SK-N-SH (cell line): ENCODE measurements around the gene BZW2. TPM values are rescaled to one million over a fixed set of nuclear protein-coding genes. Genes with fewer than 3 reads are reported as not detected.

ENCODE experiments used
- CTCF ChIA-PET: fragments of 300-600, 350-600 bp; formaldehyde crosslinking; extraction: SDS; loops from one replicate; lab custom pipeline; 2021; lab: Yijun Ruan, JAX
- POLR2A ChIA-PET: fragments of 350-600 bp; sonication (Branson Sonifier 250); formaldehyde crosslinking; extraction: SDS; loops from one replicate; lab custom pipeline; 2020; ENCODE audit warnings: antibody characterized with exemption, inconsistent platforms; lab: Yijun Ruan, JAX
- DNase-seq: peaks from one replicate; pipeline ENCODE4 v3.0.0; 2012
- H2AFZ ChIP-seq: fragments of 200-600 bp; sonication (generic); 2 replicates; pipeline ENCODE4 v1.8.1; 2016; ENCODE audit warnings: antibody characterized with exemption, mild to moderate bottlenecking, low read depth
- H3F3A ChIP-seq: fragments of 200-600 bp; sonication (generic); replicated peaks from 2 replicates; pipeline ENCODE3; 2016; ENCODE audit warnings: antibody characterized with exemption, mild to moderate bottlenecking; ENCODE audit not compliant: insufficient read depth
- H3K27ac ChIP-seq, 2 experiments: fragments of 200-500 bp in 1 of 2; fragments of 200-600 bp in 1 of 2; sonication (Bioruptor generic) in 1 of 2; sonication (generic), shearing (Covaris generic) in 1 of 2; 2 replicates each; pipeline versions ENCODE4 v1.5.1 to v1.6.1; 2014 to 2016; ENCODE audit warnings: low read depth in 2 of 2, inconsistent platforms in 1 of 2, low read length in 1 of 2, mild to moderate bottlenecking in 1 of 2, mixed read lengths in 1 of 2
- H3K27me3 ChIP-seq: fragments of 200-600 bp; sonication (generic), shearing (Covaris generic); 2 replicates; pipeline ENCODE4 v1.6.1; 2016; ENCODE audit warnings: mixed run types; ENCODE audit not compliant: insufficient read depth
- H3K36me3 ChIP-seq, 2 experiments: fragments of 200-500 bp in 1 of 2; fragments of 200-600 bp in 1 of 2; sonication (Bioruptor generic) in 1 of 2; sonication (generic) in 1 of 2; replicated peaks in 1 of 2; 2 replicates each; pipeline versions ENCODE3 to v1.5.1; 2014 to 2016; ENCODE audit warnings: low read length in 1 of 2, mild to moderate bottlenecking in 1 of 2; ENCODE audit not compliant: insufficient read depth in 2 of 2, control insufficient read depth in 1 of 2
- H3K4me1 ChIP-seq, 2 experiments: fragments of 200-500 bp in 1 of 2; fragments of 200-600 bp in 1 of 2; sonication (Bioruptor generic) in 1 of 2; sonication (generic), shearing (Covaris generic) in 1 of 2; 2 replicates each; pipeline versions ENCODE4 v1.5.1 to v1.6.1; 2014 to 2016; ENCODE audit warnings: low read depth in 1 of 2, low read length in 1 of 2, mixed run types in 1 of 2; ENCODE audit not compliant: insufficient read depth in 2 of 2, control insufficient read depth in 1 of 2
- H3K4me2 ChIP-seq: fragments of 200-600 bp; sonication (generic), shearing (Covaris generic); 2 replicates; pipeline ENCODE4 v1.6.1; 2017; ENCODE audit warnings: mixed run types
- H3K4me3 ChIP-seq, 2 experiments: fragments of 200-500 bp in 1 of 2; fragments of 200-600 bp in 1 of 2; sonication (Bioruptor generic) in 1 of 2; sonication (generic), shearing (Covaris generic) in 1 of 2; 2 replicates each; pipeline versions ENCODE4 v1.5.1 to v1.8.1; 2014 to 2016; ENCODE audit warnings: low read depth in 2 of 2, inconsistent platforms in 1 of 2, low read length in 1 of 2, mild to moderate bottlenecking in 1 of 2, mixed read lengths in 1 of 2, moderate library complexity in 1 of 2
- H3K79me2 ChIP-seq: fragments of 200-600 bp; sonication (generic); 2 replicates; pipeline ENCODE4 v1.8.1; 2017; ENCODE audit warnings: mild to moderate bottlenecking; ENCODE audit not compliant: insufficient read depth
- H3K9ac ChIP-seq: fragments of 200-600 bp; sonication (generic); 2 replicates; pipeline ENCODE4 v1.6.1; 2017; ENCODE audit warnings: mixed run types
- H3K9me2 ChIP-seq: fragments of 200-600 bp; sonication (generic); 2 replicates; pipeline ENCODE4 v1.6.1; 2017; ENCODE audit warnings: mixed run types
- H3K9me3 ChIP-seq: fragments of 200-600 bp; sonication (generic); 2 replicates; pipeline ENCODE4 v1.6.1; 2017; ENCODE audit warnings: mixed run types, mild to moderate bottlenecking, moderate library complexity
- H4K20me1 ChIP-seq: fragments of 200-600 bp; sonication (generic); 2 replicates; pipeline ENCODE4 v1.6.1; 2017; ENCODE audit warnings: mild to moderate bottlenecking, mixed run types; ENCODE audit not compliant: insufficient read depth
- MXI1 ChIP-seq: IDR thresholded peaks from 2 replicates; pipeline ENCODE4 v1.6.1; 2012; ENCODE audit warnings: mild to moderate bottlenecking, low read depth, low read length, improper control_type of control experiment
- NFIC ChIP-seq: IDR thresholded peaks from 2 replicates; pipeline ENCODE4 v1.4.0; 2012; ENCODE audit warnings: borderline replicate concordance
- POLR2AphosphoS5 ChIP-seq: IDR thresholded peaks from 2 replicates; pipeline ENCODE4 v1.6.1; 2012; ENCODE audit warnings: low read depth, low read length
- RAD21 ChIP-seq: IDR thresholded peaks from 2 replicates; pipeline ENCODE4 v1.6.1; 2012; ENCODE audit warnings: mild to moderate bottlenecking, low read length
- RXRA ChIP-seq: IDR thresholded peaks from 2 replicates; pipeline ENCODE4 v1.4.0; 2012; ENCODE audit warnings: low read depth, mild to moderate bottlenecking, borderline replicate concordance
- SIN3A ChIP-seq: IDR thresholded peaks from 2 replicates; pipeline ENCODE4 v1.6.1; 2012; ENCODE audit warnings: low read depth, mild to moderate bottlenecking, low read length, moderate library complexity, borderline replicate concordance
- TAF1 ChIP-seq: IDR thresholded peaks from 2 replicates; pipeline ENCODE4 v1.6.1; 2012; ENCODE audit warnings: low read depth, mild to moderate bottlenecking, low read length, moderate library complexity, borderline replicate concordance
- TCF12 ChIP-seq: IDR thresholded peaks from 2 replicates; pipeline ENCODE4 v1.4.0; 2012
- YY1 ChIP-seq: IDR thresholded peaks from 2 replicates; pipeline ENCODE4 v1.4.0; 2012; ENCODE audit warnings: low read depth, mild to moderate bottlenecking
- WGBS: methylation state at CpG from one replicate; pipeline ENCODE4 v1.1.6; 2017; ENCODE audit warnings: low lambda C conversion rate; 5-methylcytosine and 5-hydroxymethylcytosine counted together
- polyA plus RNA-seq, 3 experiments: library from polyadenylated mRNA; depleted of rRNA; stranded (reverse); fragments of >200 nt; gene quantifications; 2 replicates each; pipeline ENCODE4 v1.2.3, GENCODE V29; 2012
- TF ChIP-seq, protein P1 (sequence below): fragments of 200-600 bp; sonication (generic); IDR thresholded peaks from 2 replicates; pipeline ENCODE4 v1.6.1; 2017; ENCODE audit warnings: antibody characterized with exemption, mild to moderate bottlenecking, moderate library complexity
- TF ChIP-seq, protein P2 (sequence below): IDR thresholded peaks from 2 replicates; pipeline ENCODE4 v1.4.0; 2012; ENCODE audit warnings: low read depth, borderline replicate concordance
- TF ChIP-seq, protein P3 (sequence below): IDR thresholded peaks from 2 replicates; pipeline ENCODE4 v1.4.0; 2012; ENCODE audit warnings: low read depth

The BZW2 gene
- polyA plus RNA-seq, 1 of the 3 experiments (the other 2 are of a cell fraction) = 71.9 TPM

DNA sequence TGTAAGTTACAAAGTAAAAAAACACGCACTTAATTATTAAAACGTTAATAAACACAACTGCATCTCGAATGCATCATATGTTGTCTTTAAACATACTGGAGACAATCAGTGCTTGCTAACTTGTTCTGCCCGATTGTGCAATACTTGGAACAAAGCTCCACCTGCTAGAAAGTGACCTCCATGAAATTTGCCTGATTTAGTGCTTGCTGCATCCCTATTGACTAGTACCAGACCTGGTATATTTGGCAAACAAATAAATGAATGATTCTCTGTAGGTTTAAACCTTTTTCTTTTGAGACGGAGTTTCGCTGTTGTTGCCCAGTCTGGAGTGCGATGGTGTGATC, 6.2 kb downstream of the BZW2 start:
- WGBS = 92% methylated on average over 7 of the region's 7 CpGs
- no peak overlapping the region for H3K4me2 ChIP-seq
- CTCF ChIA-PET = interaction anchor here (0.6 to 1.4 kb wide), 3 partner anchors 10 to 18 kb away, joined by 3 read pairs; no protein-coding TSS in a partner anchor

DNA sequence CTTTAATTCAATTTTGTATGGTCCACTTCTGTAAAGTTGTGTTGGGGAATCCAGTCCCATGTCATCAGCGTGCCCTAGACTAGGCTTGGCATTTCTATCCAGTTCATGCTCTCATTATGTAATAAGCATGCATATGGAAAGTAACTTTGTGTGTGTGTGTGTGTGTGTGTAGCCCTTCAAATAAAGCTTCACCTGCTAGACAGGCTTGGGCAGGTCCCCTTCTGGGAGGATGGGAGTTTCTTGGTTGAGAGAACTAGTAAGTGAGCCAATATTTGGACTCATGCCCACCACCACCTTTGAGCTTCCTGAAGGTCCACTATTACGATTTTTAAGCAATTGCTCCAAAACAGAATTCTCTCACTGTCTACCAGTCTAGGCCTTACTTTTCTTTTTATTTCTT, 6.9 kb downstream of the BZW2 start:
- Histone ChIP-seq H3K27me3 (no peaks in the 10 kb centered on the region), H3K4me1 (peaks cover 11 to 18% of the 10 kb centered on the region in 2 experiments; a peak in 3 of 4 replicates), H3K9me2 (no peaks in the 10 kb centered on the region), H3K9ac (no peak overlapping the region), H3F3A (peaks cover 13% of the 10 kb centered on the region), H3K79me2 (peaks cover 97% of the 10 kb centered on the region), H3K27ac (no peak overlapping the region), H3K36me3 (peaks cover 0 to 4% of the 10 kb centered on the region in 2 experiments), H3K4me3 (no peak overlapping the region), H2AFZ (no peak overlapping the region), H3K9me3 (no peaks in the 10 kb centered on the region), H3K4me2 (no peak overlapping the region), H4K20me1 (peaks cover 28% of the 10 kb centered on the region; the same call in 1 of the 2 replicates)
- WGBS = 93% methylated on average over 2 of the region's 2 CpGs
- no peak for DNase-seq
- CTCF ChIA-PET = interaction anchor here (0.6 to 1.0 kb wide), 2 partner anchors 9 to 11 kb away, joined by 3 read pairs; no protein-coding TSS in a partner anchor
- POLR2A ChIA-PET = no interaction called here
- no peak for TF ChIP-seq NFIC
- TF ChIP-seq MXI1 = no peak
- TF ChIP-seq YY1 = no peak
- TF ChIP-seq POLR2AphosphoS5 = no peak
- TF ChIP-seq RAD21 = no peak
- TF ChIP-seq TCF12 = no peak
- TF ChIP-seq, protein P1, sequence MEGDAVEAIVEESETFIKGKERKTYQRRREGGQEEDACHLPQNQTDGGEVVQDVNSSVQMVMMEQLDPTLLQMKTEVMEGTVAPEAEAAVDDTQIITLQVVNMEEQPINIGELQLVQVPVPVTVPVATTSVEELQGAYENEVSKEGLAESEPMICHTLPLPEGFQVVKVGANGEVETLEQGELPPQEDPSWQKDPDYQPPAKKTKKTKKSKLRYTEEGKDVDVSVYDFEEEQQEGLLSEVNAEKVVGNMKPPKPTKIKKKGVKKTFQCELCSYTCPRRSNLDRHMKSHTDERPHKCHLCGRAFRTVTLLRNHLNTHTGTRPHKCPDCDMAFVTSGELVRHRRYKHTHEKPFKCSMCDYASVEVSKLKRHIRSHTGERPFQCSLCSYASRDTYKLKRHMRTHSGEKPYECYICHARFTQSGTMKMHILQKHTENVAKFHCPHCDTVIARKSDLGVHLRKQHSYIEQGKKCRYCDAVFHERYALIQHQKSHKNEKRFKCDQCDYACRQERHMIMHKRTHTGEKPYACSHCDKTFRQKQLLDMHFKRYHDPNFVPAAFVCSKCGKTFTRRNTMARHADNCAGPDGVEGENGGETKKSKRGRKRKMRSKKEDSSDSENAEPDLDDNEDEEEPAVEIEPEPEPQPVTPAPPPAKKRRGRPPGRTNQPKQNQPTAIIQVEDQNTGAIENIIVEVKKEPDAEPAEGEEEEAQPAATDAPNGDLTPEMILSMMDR = no peak
- TF ChIP-seq, protein P2, sequence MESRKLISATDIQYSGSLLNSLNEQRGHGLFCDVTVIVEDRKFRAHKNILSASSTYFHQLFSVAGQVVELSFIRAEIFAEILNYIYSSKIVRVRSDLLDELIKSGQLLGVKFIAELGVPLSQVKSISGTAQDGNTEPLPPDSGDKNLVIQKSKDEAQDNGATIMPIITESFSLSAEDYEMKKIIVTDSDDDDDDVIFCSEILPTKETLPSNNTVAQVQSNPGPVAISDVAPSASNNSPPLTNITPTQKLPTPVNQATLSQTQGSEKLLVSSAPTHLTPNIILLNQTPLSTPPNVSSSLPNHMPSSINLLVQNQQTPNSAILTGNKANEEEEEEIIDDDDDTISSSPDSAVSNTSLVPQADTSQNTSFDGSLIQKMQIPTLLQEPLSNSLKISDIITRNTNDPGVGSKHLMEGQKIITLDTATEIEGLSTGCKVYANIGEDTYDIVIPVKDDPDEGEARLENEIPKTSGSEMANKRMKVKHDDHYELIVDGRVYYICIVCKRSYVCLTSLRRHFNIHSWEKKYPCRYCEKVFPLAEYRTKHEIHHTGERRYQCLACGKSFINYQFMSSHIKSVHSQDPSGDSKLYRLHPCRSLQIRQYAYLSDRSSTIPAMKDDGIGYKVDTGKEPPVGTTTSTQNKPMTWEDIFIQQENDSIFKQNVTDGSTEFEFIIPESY = no peak
- TF ChIP-seq SIN3A = no peak
- no peak for TF ChIP-seq RXRA
- TF ChIP-seq, protein P3, sequence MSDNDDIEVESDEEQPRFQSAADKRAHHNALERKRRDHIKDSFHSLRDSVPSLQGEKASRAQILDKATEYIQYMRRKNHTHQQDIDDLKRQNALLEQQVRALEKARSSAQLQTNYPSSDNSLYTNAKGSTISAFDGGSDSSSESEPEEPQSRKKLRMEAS = no peak
- TF ChIP-seq TAF1 = no peak

More for the DNA sequence above, 6.2 kb downstream of the BZW2 start:
- peaks cover 6% of the 10 kb centered on the region for H3F3A ChIP-seq
- no peak overlapping the region for H2AFZ ChIP-seq
- H3K27me3 ChIP-seq = no peaks in the 10 kb centered on the region
- peaks cover 14 to 17% of the 10 kb centered on the region in 2 experiments; a peak in 3 of 4 replicates for H3K4me1 ChIP-seq
- no peak overlapping the region for H3K9ac ChIP-seq
- no peak for DNase-seq
- no peak for TF ChIP-seq RAD21
- no peak overlapping the region for H3K27ac ChIP-seq
- POLR2A ChIA-PET = no interaction called here
- H3K4me3 ChIP-seq = no peak overlapping the region
- H3K36me3 ChIP-seq = peaks cover 0 to 4% of the 10 kb centered on the region in 2 experiments
- H3K9me3 ChIP-seq = no peaks in the 10 kb centered on the region
- H3K9me2 ChIP-seq = no peaks in the 10 kb centered on the region
- H4K20me1 ChIP-seq = peaks cover 35% of the 10 kb centered on the region; the same call in 1 of the 2 replicates
- peaks cover 97% of the 10 kb centered on the region for H3K79me2 ChIP-seq
